GM12878 (cell line): ENCODE data around the gene MED13L. TPM values are rescaled to one million over a fixed set of nuclear protein-coding genes. Genes with fewer than 3 reads are reported as not detected.

Experiments
- ATAC-seq: fragments of 200-7000 bp; cut with Tn5 transposase; 3 replicates; pipeline ENCODE4 v1.9.1; 2020; ENCODE audit warnings: mild to moderate bottlenecking, moderate library complexity
- BruUV-seq: library from RNA; stranded (reverse); fragments of 400-500 nt; replicated peaks from 2 replicates; lab custom pipeline; 2021; lab: Mats Ljungman, UMichigan
- CTCF ChIA-PET: fragments of 300-600 bp; sonication (Branson Sonifier 250); formaldehyde crosslinking; extraction: SDS; loops from one replicate; lab custom pipeline; 2021; ENCODE audit warnings: inconsistent platforms; lab: Yijun Ruan, JAX
- POLR2A ChIA-PET: fragments of 350-600 bp; formaldehyde crosslinking; extraction: SDS; loops from one replicate; lab custom pipeline; 2021; ENCODE audit warnings: inconsistent platforms; lab: Charles Lee
- RAD21 ChIA-PET: fragments of 300-600 bp; sonication (Branson Sonifier 250); formaldehyde crosslinking; loops from one replicate; lab custom pipeline; 2023; ENCODE audit warnings: antibody characterized with exemption; ENCODE audit not compliant: unreplicated experiment; lab: Charles Lee
- SMC1A ChIA-PET: fragments of 300-600 bp; sonication (Branson Sonifier 250); formaldehyde crosslinking; loops from one replicate; lab custom pipeline; 2023; ENCODE audit not compliant: unreplicated experiment, uncharacterized antibody; lab: Charles Lee
- DNase-seq: peaks from one replicate; pipeline ENCODE4 v3.0.0-alpha.2; 2011; ENCODE audit warnings: low read depth, low spot score
- FAIRE-seq: peaks from 3 replicates; lab custom pipeline; 2011; peaks lifted over from hg19 to GRCh38; lab: Jason Lieb, UNC
- H2AFZ ChIP-seq: 2 replicates; pipeline ENCODE4 v1.6.0; 2011; ENCODE audit warnings: low read depth, low read length, control low read depth; ENCODE audit not compliant: control insufficient read depth
- H3K27ac ChIP-seq: 2 replicates; pipeline ENCODE4 v1.5.1; 2011; ENCODE audit warnings: control low read depth; ENCODE audit not compliant: control insufficient read depth, insufficient read depth
- H3K27me3 ChIP-seq, 2 experiments: replicated peaks in 1 of 2; 2 replicates each; pipeline versions ENCODE4 v1.6.0 to v1.6.1; 2011; ENCODE audit warnings: low read length in 1 of 2; ENCODE audit not compliant: control insufficient read depth in 2 of 2, insufficient read depth in 2 of 2
- H3K36me3 ChIP-seq, 2 experiments: 2 replicates each; pipeline ENCODE4 v1.5.1; 2011; ENCODE audit warnings: low read length in 1 of 2; ENCODE audit not compliant: control insufficient read depth in 2 of 2, insufficient read depth in 2 of 2
- H3K4me1 ChIP-seq: 2 replicates; pipeline ENCODE4 v1.6.1; 2011; ENCODE audit warnings: mild to moderate bottlenecking, low read length, moderate library complexity, mixed read lengths; ENCODE audit not compliant: control insufficient read depth, insufficient read depth
- H3K4me2 ChIP-seq: 2 replicates; pipeline ENCODE4 v1.6.0; 2011; ENCODE audit warnings: control low read depth; ENCODE audit not compliant: control insufficient read depth, insufficient read depth
- H3K4me3 ChIP-seq: fragments of 200-600 bp; sonication (generic); 2 replicates; pipeline ENCODE4 v1.5.1; 2016
- H3K79me2 ChIP-seq: 2 replicates; pipeline ENCODE4 v1.6.0; 2011; ENCODE audit warnings: low read length; ENCODE audit not compliant: control insufficient read depth, insufficient read depth
- H3K9ac ChIP-seq: 2 replicates; pipeline ENCODE4 v1.8.0; 2011; ENCODE audit warnings: low read length, control low read depth, mixed read lengths; ENCODE audit not compliant: control insufficient read depth, insufficient read depth
- H3K9me3 ChIP-seq: replicated peaks from 3 replicates; pipeline ENCODE4 v1.5.1; 2011; ENCODE audit warnings: mild to moderate bottlenecking, low read length; ENCODE audit not compliant: control insufficient read depth, insufficient read depth
- H4K20me1 ChIP-seq: 2 replicates; pipeline ENCODE4 v1.6.0; 2011; ENCODE audit not compliant: control insufficient read depth, insufficient read depth
- ATF7 ChIP-seq: fragments of 450-650 bp; IDR thresholded peaks from 2 replicates; pipeline ENCODE4 v1.6.1; 2016; ENCODE audit warnings: low read depth, mild to moderate bottlenecking
- BRCA1 ChIP-seq: IDR thresholded peaks from 2 replicates; pipeline ENCODE4 v1.6.1; 2011; ENCODE audit warnings: low read depth, low read length, improper control_type of control experiment
- CBFB ChIP-seq: IDR thresholded peaks from 2 replicates; pipeline ENCODE4 v1.6.1; 2016; ENCODE audit warnings: antibody characterized with exemption, low read depth
- CHD4 ChIP-seq: fragments of 200-600 bp; sonication (generic); IDR thresholded peaks from 2 replicates; pipeline ENCODE4 v1.6.1; 2016; ENCODE audit warnings: mild to moderate bottlenecking
- DPF2 ChIP-seq: fragments of 450-650 bp; IDR thresholded peaks from 2 replicates; pipeline ENCODE4 v1.6.1; 2017; ENCODE audit warnings: mild to moderate bottlenecking
- IKZF2 ChIP-seq, 2 experiments: fragments of 450-650 bp; IDR thresholded peaks; 2 replicates each; pipeline ENCODE4 v1.6.1; 2017; ENCODE audit warnings: mild to moderate bottlenecking in 2 of 2, moderate library complexity in 2 of 2
- NBN ChIP-seq: fragments of 450-650 bp; IDR thresholded peaks from 2 replicates; pipeline ENCODE4 v1.6.1; 2016
- RCOR1 ChIP-seq: conservative IDR thresholded peaks from 2 replicates; pipeline ENCODE4 v1.6.1; 2012; ENCODE audit warnings: low read depth, low read length, improper control_type of control experiment
- SP1 ChIP-seq: IDR thresholded peaks from one replicate; pipeline ENCODE4 v1.6.1; 2011; ENCODE audit warnings: low read depth, low read length
- STAT1 ChIP-seq: fragments of 450-650 bp; conservative IDR thresholded peaks from 2 replicates; pipeline ENCODE4 v1.6.1; 2014; ENCODE audit warnings: antibody characterized with exemption, mild to moderate bottlenecking
- ZNF217 ChIP-seq: fragments of 450-650 bp; IDR thresholded peaks from 2 replicates; pipeline ENCODE4 v1.6.1; 2017; ENCODE audit warnings: antibody characterized with exemption, mild to moderate bottlenecking
- WGBS: methylation state at CpG from one replicate; pipeline ENCODE4 v1.1.6; 2016; ENCODE audit warnings: low lambda C conversion rate; ENCODE audit not compliant: insufficient replicate concordance, insufficient coverage; ENCODE audit errors: missing lambda C conversion rate; 5-methylcytosine and 5-hydroxymethylcytosine counted together
- in situ Hi-C: fragments of 300-500 bp; cut with MboI; formaldehyde crosslinking; loops from 9 replicates; pipeline ENCODE4 v1.14.3; 2018; ENCODE audit warnings: mixed read lengths
- intact Hi-C: fragments of 100-400 bp; cut with micrococcal nuclease; formaldehyde crosslinking; loops from one replicate; pipeline ENCODE4 v1.14.2; 2022; ENCODE audit not compliant: unreplicated experiment
- polyA plus RNA-seq, 11 experiments: library from polyadenylated mRNA; depleted of rRNA in 4 of 11; unstranded in 6 of 11; stranded (reverse) in 5 of 11; fragments of >200 nt; fragmentation: Nextera tagmentation in 4 of 11; fragmentation: Illumina TruSeq in 1 of 11; extraction: Ambion mirVana in 4 of 11; extraction: Trizol in 1 of 11; gene quantifications; 1 replicate in 1 of 11; 2 replicates in 10 of 11; pipeline versions ENCODE4 v1.2.1 to v1.2.3, GENCODE V29; 2011 to 2016; ENCODE audit warnings: inconsistent platforms in 2 of 11, missing spikeins in 2 of 11, low read depth in 1 of 11
- total RNA-seq, 4 experiments: library from RNA; depleted of rRNA in 3 of 4; stranded (reverse); fragments of >200 nt in 3 of 4; fragmentation: Illumina TruSeq in 1 of 4; extraction: Trizol in 1 of 4; gene quantifications; 2 replicates each; pipeline versions ENCODE4 v1.2.1 to v1.2.3, GENCODE V29; 2013 to 2021
- TF ChIP-seq, protein P1 (sequence below): fragments of 450-650 bp; IDR thresholded peaks from 2 replicates; pipeline ENCODE4 v1.6.1; 2017; ENCODE audit warnings: mild to moderate bottlenecking, low read depth, inconsistent platforms; ENCODE audit not compliant: poor library complexity, severe bottlenecking
- TF ChIP-seq, protein P2 (sequence below): fragments of 450-650 bp; conservative IDR thresholded peaks from 2 replicates; pipeline ENCODE4 v1.6.1; 2017; ENCODE audit warnings: mild to moderate bottlenecking, moderate library complexity
- TF ChIP-seq, protein P3 (sequence below): fragments of 450-650 bp; IDR thresholded peaks from 2 replicates; pipeline ENCODE4 v1.6.1; 2017; ENCODE audit warnings: low read depth, mild to moderate bottlenecking, moderate library complexity
- TF ChIP-seq, protein P4 (sequence below): fragments of 450-650 bp; IDR thresholded peaks from 2 replicates; pipeline ENCODE4 v1.6.1; 2016; ENCODE audit warnings: mild to moderate bottlenecking, moderate library complexity, borderline replicate concordance
- TF ChIP-seq, protein P5 (sequence below): IDR thresholded peaks from 2 replicates; pipeline ENCODE4 v1.6.1; 2011; ENCODE audit warnings: low read depth, low read length, improper control_type of control experiment, borderline replicate concordance

The MED13L gene
- total and polyA plus RNA-seq, 10 of the 15 experiments (the other 5 are each of a cell fraction or from before 2014, with no cell fraction given), result 3.7 to 30.1 (median 9.1) TPM

DNA sequence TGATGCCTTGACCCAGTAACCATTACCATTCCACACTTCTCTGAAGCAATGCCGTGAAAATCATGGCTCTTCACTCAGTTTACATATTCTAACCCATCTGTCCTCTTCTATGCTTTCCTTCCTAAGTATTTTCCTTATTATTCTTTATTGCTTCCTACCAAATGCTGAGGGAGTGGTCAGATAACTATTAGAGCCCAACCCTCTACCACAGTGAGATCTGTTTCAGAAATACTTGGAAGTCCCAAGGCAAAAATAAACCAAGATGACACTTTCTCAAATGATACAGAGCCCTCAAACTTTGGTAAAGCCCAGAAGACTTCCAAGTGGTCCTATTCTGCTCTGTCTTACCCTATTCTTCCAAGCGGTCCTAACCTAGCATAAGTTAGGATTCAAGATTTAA lies 68.0 kb downstream of the MED13L start:
- intact Hi-C loops (no loop called here), in situ Hi-C loops (no loop called here)
- ChIA-PET POLR2A (no interaction called here), RAD21 (no interaction called here), SMC1A (no interaction called here), CTCF (no interaction called here)
- H3K4me1 ChIP-seq, result no peaks in the 10 kb centered on the region
- H3K27ac ChIP-seq, result no peak overlapping the region
- H3K4me2 ChIP-seq, result no peak overlapping the region
- H3K9ac ChIP-seq, result no peak overlapping the region
- 84% methylated on average over 2 of the region's 2 CpGs for WGBS
- no peak overlapping the region for H3K4me3 ChIP-seq
- H4K20me1 ChIP-seq, result no peaks in the 10 kb centered on the region
- H3K9me3 ChIP-seq, result no peaks in the 10 kb centered on the region
- H3K79me2 ChIP-seq, result no peaks in the 10 kb centered on the region; the same call in none of the 2 replicates
- no TSS peak for BruUV-seq
- no peak for DNase-seq
- H3K27me3 ChIP-seq, result no peaks in the 10 kb centered on the region
- H3K36me3 ChIP-seq, result no peaks in the 10 kb centered on the region
- no peak overlapping the region for H2AFZ ChIP-seq
- ATAC-seq, result no peak
- FAIRE-seq, result no peak
- TF ChIP-seq STAT1 (no peak), ATF7 (no peak), BRCA1 (no peak), SP1 (no peak), CBFB (no peak), IKZF2 (IDR thresholded peaks at IDR 0.05) (no peak), DPF2 (no peak), NBN (no peak), ZNF217 (no peak), CHD4 (no peak), RCOR1 (no peak)
- TF ChIP-seq, protein P1, sequence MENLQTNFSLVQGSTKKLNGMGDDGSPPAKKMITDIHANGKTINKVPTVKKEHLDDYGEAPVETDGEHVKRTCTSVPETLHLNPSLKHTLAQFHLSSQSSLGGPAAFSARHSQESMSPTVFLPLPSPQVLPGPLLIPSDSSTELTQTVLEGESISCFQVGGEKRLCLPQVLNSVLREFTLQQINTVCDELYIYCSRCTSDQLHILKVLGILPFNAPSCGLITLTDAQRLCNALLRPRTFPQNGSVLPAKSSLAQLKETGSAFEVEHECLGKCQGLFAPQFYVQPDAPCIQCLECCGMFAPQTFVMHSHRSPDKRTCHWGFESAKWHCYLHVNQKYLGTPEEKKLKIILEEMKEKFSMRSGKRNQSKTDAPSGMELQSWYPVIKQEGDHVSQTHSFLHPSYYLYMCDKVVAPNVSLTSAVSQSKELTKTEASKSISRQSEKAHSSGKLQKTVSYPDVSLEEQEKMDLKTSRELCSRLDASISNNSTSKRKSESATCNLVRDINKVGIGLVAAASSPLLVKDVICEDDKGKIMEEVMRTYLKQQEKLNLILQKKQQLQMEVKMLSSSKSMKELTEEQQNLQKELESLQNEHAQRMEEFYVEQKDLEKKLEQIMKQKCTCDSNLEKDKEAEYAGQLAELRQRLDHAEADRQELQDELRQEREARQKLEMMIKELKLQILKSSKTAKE, result no peak
- TF ChIP-seq, protein P2, sequence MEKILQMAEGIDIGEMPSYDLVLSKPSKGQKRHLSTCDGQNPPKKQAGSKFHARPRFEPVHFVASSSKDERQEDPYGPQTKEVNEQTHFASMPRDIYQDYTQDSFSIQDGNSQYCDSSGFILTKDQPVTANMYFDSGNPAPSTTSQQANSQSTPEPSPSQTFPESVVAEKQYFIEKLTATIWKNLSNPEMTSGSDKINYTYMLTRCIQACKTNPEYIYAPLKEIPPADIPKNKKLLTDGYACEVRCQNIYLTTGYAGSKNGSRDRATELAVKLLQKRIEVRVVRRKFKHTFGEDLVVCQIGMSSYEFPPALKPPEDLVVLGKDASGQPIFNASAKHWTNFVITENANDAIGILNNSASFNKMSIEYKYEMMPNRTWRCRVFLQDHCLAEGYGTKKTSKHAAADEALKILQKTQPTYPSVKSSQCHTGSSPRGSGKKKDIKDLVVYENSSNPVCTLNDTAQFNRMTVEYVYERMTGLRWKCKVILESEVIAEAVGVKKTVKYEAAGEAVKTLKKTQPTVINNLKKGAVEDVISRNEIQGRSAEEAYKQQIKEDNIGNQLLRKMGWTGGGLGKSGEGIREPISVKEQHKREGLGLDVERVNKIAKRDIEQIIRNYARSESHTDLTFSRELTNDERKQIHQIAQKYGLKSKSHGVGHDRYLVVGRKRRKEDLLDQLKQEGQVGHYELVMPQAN, result no peak
- TF ChIP-seq, protein P3, sequence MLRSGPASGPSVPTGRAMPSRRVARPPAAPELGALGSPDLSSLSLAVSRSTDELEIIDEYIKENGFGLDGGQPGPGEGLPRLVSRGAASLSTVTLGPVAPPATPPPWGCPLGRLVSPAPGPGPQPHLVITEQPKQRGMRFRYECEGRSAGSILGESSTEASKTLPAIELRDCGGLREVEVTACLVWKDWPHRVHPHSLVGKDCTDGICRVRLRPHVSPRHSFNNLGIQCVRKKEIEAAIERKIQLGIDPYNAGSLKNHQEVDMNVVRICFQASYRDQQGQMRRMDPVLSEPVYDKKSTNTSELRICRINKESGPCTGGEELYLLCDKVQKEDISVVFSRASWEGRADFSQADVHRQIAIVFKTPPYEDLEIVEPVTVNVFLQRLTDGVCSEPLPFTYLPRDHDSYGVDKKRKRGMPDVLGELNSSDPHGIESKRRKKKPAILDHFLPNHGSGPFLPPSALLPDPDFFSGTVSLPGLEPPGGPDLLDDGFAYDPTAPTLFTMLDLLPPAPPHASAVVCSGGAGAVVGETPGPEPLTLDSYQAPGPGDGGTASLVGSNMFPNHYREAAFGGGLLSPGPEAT, result no peak
- TF ChIP-seq, protein P4, sequence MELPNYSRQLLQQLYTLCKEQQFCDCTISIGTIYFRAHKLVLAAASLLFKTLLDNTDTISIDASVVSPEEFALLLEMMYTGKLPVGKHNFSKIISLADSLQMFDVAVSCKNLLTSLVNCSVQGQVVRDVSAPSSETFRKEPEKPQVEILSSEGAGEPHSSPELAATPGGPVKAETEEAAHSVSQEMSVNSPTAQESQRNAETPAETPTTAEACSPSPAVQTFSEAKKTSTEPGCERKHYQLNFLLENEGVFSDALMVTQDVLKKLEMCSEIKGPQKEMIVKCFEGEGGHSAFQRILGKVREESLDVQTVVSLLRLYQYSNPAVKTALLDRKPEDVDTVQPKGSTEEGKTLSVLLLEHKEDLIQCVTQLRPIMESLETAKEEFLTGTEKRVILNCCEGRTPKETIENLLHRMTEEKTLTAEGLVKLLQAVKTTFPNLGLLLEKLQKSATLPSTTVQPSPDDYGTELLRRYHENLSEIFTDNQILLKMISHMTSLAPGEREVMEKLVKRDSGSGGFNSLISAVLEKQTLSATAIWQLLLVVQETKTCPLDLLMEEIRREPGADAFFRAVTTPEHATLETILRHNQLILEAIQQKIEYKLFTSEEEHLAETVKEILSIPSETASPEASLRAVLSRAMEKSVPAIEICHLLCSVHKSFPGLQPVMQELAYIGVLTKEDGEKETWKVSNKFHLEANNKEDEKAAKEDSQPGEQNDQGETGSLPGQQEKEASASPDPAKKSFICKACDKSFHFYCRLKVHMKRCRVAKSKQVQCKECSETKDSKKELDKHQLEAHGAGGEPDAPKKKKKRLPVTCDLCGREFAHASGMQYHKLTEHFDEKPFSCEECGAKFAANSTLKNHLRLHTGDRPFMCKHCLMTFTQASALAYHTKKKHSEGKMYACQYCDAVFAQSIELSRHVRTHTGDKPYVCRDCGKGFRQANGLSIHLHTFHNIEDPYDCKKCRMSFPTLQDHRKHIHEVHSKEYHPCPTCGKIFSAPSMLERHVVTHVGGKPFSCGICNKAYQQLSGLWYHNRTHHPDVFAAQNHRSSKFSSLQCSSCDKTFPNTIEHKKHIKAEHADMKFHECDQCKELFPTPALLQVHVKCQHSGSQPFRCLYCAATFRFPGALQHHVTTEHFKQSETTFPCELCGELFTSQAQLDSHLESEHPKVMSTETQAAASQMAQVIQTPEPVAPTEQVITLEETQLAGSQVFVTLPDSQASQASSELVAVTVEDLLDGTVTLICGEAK, result no peak
- TF ChIP-seq, protein P5, sequence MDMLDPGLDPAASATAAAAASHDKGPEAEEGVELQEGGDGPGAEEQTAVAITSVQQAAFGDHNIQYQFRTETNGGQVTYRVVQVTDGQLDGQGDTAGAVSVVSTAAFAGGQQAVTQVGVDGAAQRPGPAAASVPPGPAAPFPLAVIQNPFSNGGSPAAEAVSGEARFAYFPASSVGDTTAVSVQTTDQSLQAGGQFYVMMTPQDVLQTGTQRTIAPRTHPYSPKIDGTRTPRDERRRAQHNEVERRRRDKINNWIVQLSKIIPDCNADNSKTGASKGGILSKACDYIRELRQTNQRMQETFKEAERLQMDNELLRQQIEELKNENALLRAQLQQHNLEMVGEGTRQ, result no peak
